Neural cell (in vitro differentiated cells): ENCODE measurements around the gene TUB. TPM values are rescaled to one million over a fixed set of nuclear protein-coding genes. Genes with fewer than 3 reads are reported as not detected.

Source experiments
- H2AFZ ChIP-seq: fragments of 200-600, 300-800 bp; sonication (generic), shearing (Covaris generic); 2 replicates; pipeline ENCODE4 v1.6.0; 2014; ENCODE audit warnings: low read depth, mild to moderate bottlenecking, antibody characterized with exemption, low read length, moderate library complexity
- H3F3A ChIP-seq: fragments of 200-600 bp; shearing (Covaris generic); 2 replicates; pipeline ENCODE4 v1.6.1; 2016; ENCODE audit warnings: mild to moderate bottlenecking, moderate library complexity, mixed read lengths, antibody characterized with exemption, low read length; ENCODE audit not compliant: insufficient read depth, poor library complexity, severe bottlenecking
- H3K27ac ChIP-seq: fragments of 200-600, 300-800 bp; sonication (generic), shearing (Covaris generic); 2 replicates; pipeline ENCODE4 v1.5.1; 2014; ENCODE audit warnings: mild to moderate bottlenecking, low read length, moderate library complexity
- H3K27me3 ChIP-seq: fragments of 300-800, 200-600 bp; sonication (generic), shearing (Covaris generic); 2 replicates; pipeline ENCODE4 v1.6.0; 2014; ENCODE audit warnings: mild to moderate bottlenecking, low read depth, low read length, moderate library complexity; ENCODE audit not compliant: insufficient read depth
- H3K36me3 ChIP-seq: fragments of 300-800, 200-600 bp; sonication (generic), shearing (Covaris generic); 2 replicates; pipeline ENCODE4 v1.5.1; 2014; ENCODE audit warnings: mild to moderate bottlenecking, antibody characterized with exemption, low read length, moderate library complexity; ENCODE audit not compliant: insufficient read depth
- H3K4me2 ChIP-seq: fragments of 300-800, 200-600 bp; sonication (generic), shearing (Covaris generic); 2 replicates; pipeline ENCODE4 v1.6.0; 2014; ENCODE audit warnings: mild to moderate bottlenecking, low read length
- H3K4me3 ChIP-seq: fragments of 300-800, 200-600 bp; sonication (generic), shearing (Covaris generic); 2 replicates; pipeline ENCODE4 v1.5.1; 2014; ENCODE audit warnings: mild to moderate bottlenecking, low read length, moderate library complexity
- H3K79me2 ChIP-seq: fragments of 200-600 bp; shearing (Covaris generic); replicated peaks from 2 replicates; pipeline ENCODE4 v1.6.0; 2014; ENCODE audit warnings: mild to moderate bottlenecking, low read length, moderate library complexity; ENCODE audit not compliant: insufficient read depth
- H3K9ac ChIP-seq: fragments of 300-800, 200-600 bp; sonication (generic), shearing (Covaris generic); 2 replicates; pipeline ENCODE4 v1.6.1; 2016; ENCODE audit warnings: mild to moderate bottlenecking, low read length, mixed read lengths
- H3K9me2 ChIP-seq: fragments of 200-600 bp; shearing (Covaris generic); 2 replicates; pipeline ENCODE4 v1.6.1; 2016; ENCODE audit warnings: mild to moderate bottlenecking, low read length, mixed read lengths; ENCODE audit not compliant: insufficient read depth
- H3K9me3 ChIP-seq: fragments of 200-600, 300-800 bp; sonication (generic), shearing (Covaris generic); 2 replicates; pipeline ENCODE4 v1.6.1; 2016; ENCODE audit warnings: mild to moderate bottlenecking, mixed run types, low read length, moderate library complexity, mixed read lengths
- H4K20me1 ChIP-seq: fragments of 200-600 bp; shearing (Covaris generic); 2 replicates; pipeline ENCODE4 v1.6.1; 2016; ENCODE audit warnings: mild to moderate bottlenecking, mixed run types; ENCODE audit not compliant: insufficient read depth
- CTCF ChIP-seq: fragments of 450-650 bp; IDR thresholded peaks from 2 replicates; pipeline ENCODE4 v1.5.1; 2014; ENCODE audit warnings: antibody characterized with exemption, mild to moderate bottlenecking, moderate library complexity; ENCODE audit not compliant: poor library complexity, severe bottlenecking
- EP300 ChIP-seq: fragments of 450-650 bp; conservative IDR thresholded peaks from 2 replicates; pipeline ENCODE4 v1.6.1; 2014; ENCODE audit warnings: antibody characterized with exemption, mild to moderate bottlenecking, moderate library complexity; ENCODE audit not compliant: poor library complexity, severe bottlenecking
- EZH2 ChIP-seq: fragments of 200-600, 300-800 bp; shearing (Covaris generic), sonication (generic); IDR thresholded peaks from 2 replicates; pipeline ENCODE4 v1.6.1; 2014; ENCODE audit warnings: antibody characterized with exemption, low read length, borderline replicate concordance, mild to moderate bottlenecking; ENCODE audit not compliant: insufficient read depth, poor library complexity, severe bottlenecking
- POLR2AphosphoS5 ChIP-seq: IDR thresholded peaks from 2 replicates; pipeline ENCODE4 v1.6.1; 2012
- RAD21 ChIP-seq: fragments of 450-650 bp; conservative IDR thresholded peaks from 2 replicates; pipeline ENCODE4 v1.6.1; 2014; ENCODE audit warnings: antibody characterized with exemption, mild to moderate bottlenecking, moderate library complexity
- REST ChIP-seq: IDR thresholded peaks from 2 replicates; pipeline ENCODE4 v1.6.1; 2012; ENCODE audit warnings: borderline replicate concordance
- SMC3 ChIP-seq: fragments of 450-650 bp; conservative IDR thresholded peaks from 2 replicates; pipeline ENCODE4 v1.6.1; 2014; ENCODE audit warnings: antibody characterized with exemption, mild to moderate bottlenecking, moderate library complexity; ENCODE audit not compliant: poor library complexity
- TAF1 ChIP-seq: IDR thresholded peaks from 2 replicates; pipeline ENCODE4 v1.6.1; 2012; ENCODE audit warnings: low read depth
- polyA plus RNA-seq: library from polyadenylated mRNA; depleted of rRNA; stranded (reverse); fragments of >200 nt; gene quantifications from 2 replicates; pipeline ENCODE4 v1.2.3, GENCODE V29; 2014

The TUB gene
- polyA plus RNA-seq, 1 donor from 2014 or later = 125 TPM

GRCh38 chr11:8102296-8102915 lies 21.4 kb downstream of the TUB start:
- Histone ChIP-seq H3K27ac (no peak overlapping the region), H3K9ac (no peak overlapping the region), H3K9me2 (no peaks in the 10 kb centered on the region), H4K20me1 (no peaks in the 10 kb centered on the region), H3F3A (no peaks in the 10 kb centered on the region), H3K36me3 (peaks cover 5% of the 10 kb centered on the region), H3K4me2 (no peak overlapping the region), H3K9me3 (no peaks in the 10 kb centered on the region), H3K4me3 (no peak overlapping the region), H3K27me3 (no peaks in the 10 kb centered on the region), H3K79me2 (no peaks in the 10 kb centered on the region), H2AFZ (no peak overlapping the region)
- TF ChIP-seq CTCF (no peak), REST (no peak), POLR2AphosphoS5 (no peak)

- Histone ChIP-seq H3K27ac (no peak overlapping the region), H3K36me3 (peaks cover 5% of the 10 kb centered on the region), H3K4me3 (no peak overlapping the region)
Measured at GRCh38 chr11:8102965-8103364, 22.0 kb downstream of the TUB start.

GRCh38 chr11:8103909-8104308 lies 22.9 kb downstream of the TUB start:
- H3K9me2 ChIP-seq = no peaks in the 10 kb centered on the region
- no peaks in the 10 kb centered on the region for H3K27me3 ChIP-seq
- H4K20me1 ChIP-seq = no peaks in the 10 kb centered on the region
- H3K79me2 ChIP-seq = no peaks in the 10 kb centered on the region
- no peaks in the 10 kb centered on the region for H3F3A ChIP-seq
- no peak overlapping the region for H3K27ac ChIP-seq
- H3K4me3 ChIP-seq = no peak overlapping the region
- TF ChIP-seq POLR2AphosphoS5 (no peak), CTCF (no peak), TAF1 (no peak), EP300 (no peak), EZH2 (no peak), RAD21 (no peak), SMC3 (no peak), REST (no peak)
- H3K9me3 ChIP-seq = no peaks in the 10 kb centered on the region
- H3K36me3 ChIP-seq = peaks cover 5% of the 10 kb centered on the region
- no peak overlapping the region for H2AFZ ChIP-seq
- no peak overlapping the region for H3K9ac ChIP-seq
- H3K4me2 ChIP-seq = no peak overlapping the region

More at GRCh38 chr11:8102965-8103364, 22.0 kb downstream of the TUB start:
- no peaks in the 10 kb centered on the region for H3K79me2 ChIP-seq
- no peaks in the 10 kb centered on the region for H4K20me1 ChIP-seq
- no peak overlapping the region for H3K9ac ChIP-seq
- H3K9me2 ChIP-seq = no peaks in the 10 kb centered on the region
- no peaks in the 10 kb centered on the region for H3K27me3 ChIP-seq
- no peaks in the 10 kb centered on the region for H3K9me3 ChIP-seq
- H2AFZ ChIP-seq = no peak overlapping the region
- TF ChIP-seq POLR2AphosphoS5 (no peak), SMC3 (no peak)
- H3F3A ChIP-seq = no peaks in the 10 kb centered on the region
- no peak overlapping the region for H3K4me2 ChIP-seq
